ENCODE measurements around the gene UBA3. TPM values are rescaled to one million over a fixed set of nuclear protein-coding genes. Genes with fewer than 3 reads are reported as not detected.

UBA3 gene
- total RNA-seq, result 42.8 and 43.1 TPM in 2 replicates

DNA sequence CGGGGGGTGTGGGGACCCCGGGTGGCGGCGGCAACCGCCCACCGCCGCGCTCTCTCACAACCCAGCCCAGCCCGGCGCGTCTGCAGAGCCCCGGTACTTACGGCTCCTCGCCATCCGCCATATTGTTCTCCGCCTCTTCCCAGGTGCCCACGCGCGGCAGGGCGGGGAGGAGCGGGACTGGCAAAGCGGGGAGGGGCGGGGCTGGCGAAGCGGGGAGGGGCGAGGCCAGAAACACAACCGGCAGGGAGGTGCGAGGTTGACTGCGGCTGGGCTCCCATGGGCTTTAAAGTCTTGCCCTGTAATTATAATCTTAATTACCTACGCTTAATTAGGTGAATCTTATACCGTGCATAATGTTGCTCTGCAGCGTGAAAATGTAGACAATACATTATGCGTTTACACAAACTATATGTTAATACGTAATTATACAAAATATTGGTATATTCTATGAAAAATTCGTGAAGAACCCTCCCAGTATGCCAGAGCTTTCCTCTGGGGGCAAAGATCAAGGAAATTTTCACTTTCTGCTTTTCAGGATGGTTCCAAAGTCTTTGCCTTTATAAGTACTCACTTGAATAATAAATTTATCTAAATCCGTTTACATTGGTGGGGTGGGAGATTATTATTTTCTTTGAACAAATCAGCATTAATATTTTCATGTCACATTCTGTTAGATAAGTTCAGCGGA is at the start of gene UBA3:
Gene UBA3, minus strand, starts transcription at position 133 of the 688 bp plus-strand sequence. Its CDS starts 12 bp downstream, at position 121.

GRCh38 chr3:69122403-69122802 is 42.2 kb upstream of the UBA3 start, which contains the start of gene LMOD3:
Gene LMOD3 (minus strand): TSS chr3:69122595. CDS start chr3:69122386, 209 bp downstream.

GRCh38 chr3:69084326-69085167 is 4.4 kb upstream of the UBA3 start, which contains the start of gene ARL6IP5:
Gene ARL6IP5 (plus strand): TSS chr3:69084937. CDS start chr3:69085048, 111 bp downstream.

GRCh38 chr3:69051756-69052471 is 28.3 kb downstream of the UBA3 start, which contains the start of gene TMF1:
Gene TMF1 (minus strand): TSS chr3:69052333. CDS start chr3:69052086, 247 bp downstream.

DNA sequence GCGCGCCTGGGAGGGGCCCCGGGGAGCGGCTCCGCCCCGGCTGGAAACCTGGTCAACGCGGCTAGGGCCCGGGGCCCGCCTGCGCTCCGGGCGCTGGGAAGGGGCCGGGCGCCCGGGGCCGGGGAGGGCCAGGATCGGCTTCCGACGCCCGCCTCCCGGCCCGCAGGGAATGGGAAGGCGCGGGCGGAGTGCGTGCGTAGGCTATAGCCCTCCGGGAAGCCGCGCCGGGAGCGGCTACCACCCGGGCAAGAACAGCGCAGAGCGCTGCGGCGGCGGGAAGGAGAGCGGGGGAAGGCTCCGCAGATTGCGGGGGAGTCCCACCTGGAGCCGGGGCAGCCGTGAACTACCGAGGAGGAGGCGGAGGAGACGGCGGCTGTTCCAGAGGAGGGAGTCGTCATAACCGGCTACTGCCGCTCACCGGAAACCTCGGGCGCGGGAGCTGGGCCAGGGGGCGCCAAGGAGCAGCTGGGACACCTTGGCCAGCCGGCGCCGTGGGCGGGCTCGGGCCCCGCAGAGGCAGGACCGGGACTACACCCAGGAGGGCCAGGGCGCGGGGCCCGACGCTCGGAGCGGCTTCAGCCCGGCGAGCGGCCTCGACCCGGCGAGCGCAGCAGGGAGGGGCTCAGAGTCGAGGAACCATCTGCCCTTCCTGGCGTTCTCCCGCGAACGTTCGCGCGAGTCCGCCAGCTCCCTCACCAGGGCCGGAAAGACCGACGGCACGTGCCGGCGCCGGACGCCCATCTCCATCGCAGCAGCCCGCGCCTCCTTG is 66.7 kb downstream of the UBA3 start, which contains the start of gene EOGT:
Gene EOGT, minus strand, starts transcription at position 432 of the 769 bp plus-strand sequence. CDS start 3,838 bp downstream, outside the sequence.

Other genes starting within 250 kb of the UBA3 start
- not detected in 2 replicates for gene TAFA4, start 147.8 kb downstream of the UBA3 start, total RNA-seq
- 11.3 and 13.4 TPM in 2 replicates for gene EOGT, start 66.7 kb downstream of the UBA3 start, total RNA-seq
- gene TMF1, start 28.0 kb downstream of the UBA3 start, total RNA-seq, result 25.3 and 31.4 TPM in 2 replicates
- gene ARL6IP5, start 4.6 kb upstream of the UBA3 start, total RNA-seq, result 155 and 161 TPM in 2 replicates
- not detected in 2 replicates for gene LMOD3, start 42.2 kb upstream of the UBA3 start, total RNA-seq